ENCODE data around the gene ADORA2B.
"Not testable (repeated sequence)": the region's sequence is repeated elsewhere in the genome, so short reads cannot be mapped to it uniquely, and the experiment has no call there.

DNA sequence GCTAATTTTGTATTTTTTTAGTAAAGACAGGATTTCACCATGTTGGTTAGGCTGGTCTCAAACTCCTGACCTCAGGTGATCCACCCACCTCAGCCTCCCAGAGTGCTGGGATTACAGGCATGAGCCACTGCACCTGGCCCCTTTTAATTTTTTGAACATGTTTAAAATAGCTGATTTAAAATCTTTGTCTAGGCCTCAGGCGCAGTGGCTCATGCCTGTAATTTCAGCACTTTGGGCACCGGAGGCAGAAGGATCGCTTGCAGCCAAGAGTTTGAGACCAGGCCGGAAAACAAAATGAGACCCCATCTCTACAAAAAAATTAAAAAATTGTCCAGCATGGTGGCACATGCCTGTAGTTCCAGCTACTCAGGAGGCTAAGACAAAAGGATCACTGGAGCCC, 8.4 kb upstream of the ADORA2B start:
- TF ChIP-seq, protein P1, sequence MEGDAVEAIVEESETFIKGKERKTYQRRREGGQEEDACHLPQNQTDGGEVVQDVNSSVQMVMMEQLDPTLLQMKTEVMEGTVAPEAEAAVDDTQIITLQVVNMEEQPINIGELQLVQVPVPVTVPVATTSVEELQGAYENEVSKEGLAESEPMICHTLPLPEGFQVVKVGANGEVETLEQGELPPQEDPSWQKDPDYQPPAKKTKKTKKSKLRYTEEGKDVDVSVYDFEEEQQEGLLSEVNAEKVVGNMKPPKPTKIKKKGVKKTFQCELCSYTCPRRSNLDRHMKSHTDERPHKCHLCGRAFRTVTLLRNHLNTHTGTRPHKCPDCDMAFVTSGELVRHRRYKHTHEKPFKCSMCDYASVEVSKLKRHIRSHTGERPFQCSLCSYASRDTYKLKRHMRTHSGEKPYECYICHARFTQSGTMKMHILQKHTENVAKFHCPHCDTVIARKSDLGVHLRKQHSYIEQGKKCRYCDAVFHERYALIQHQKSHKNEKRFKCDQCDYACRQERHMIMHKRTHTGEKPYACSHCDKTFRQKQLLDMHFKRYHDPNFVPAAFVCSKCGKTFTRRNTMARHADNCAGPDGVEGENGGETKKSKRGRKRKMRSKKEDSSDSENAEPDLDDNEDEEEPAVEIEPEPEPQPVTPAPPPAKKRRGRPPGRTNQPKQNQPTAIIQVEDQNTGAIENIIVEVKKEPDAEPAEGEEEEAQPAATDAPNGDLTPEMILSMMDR (conservative IDR thresholded peaks at IDR 0.05; ENCODE audit: low read length), result not testable (repeated sequence)
- not testable (repeated sequence) for TF ChIP-seq EZH2phosphoT487 (IDR thresholded peaks at IDR 0.05; ENCODE audit: borderline replicate concordance)

Data from Loucy (cell line).